ENCODE results near the gene KIAA1217. TPM values are rescaled to one million over a fixed set of nuclear protein-coding genes. Genes with fewer than 3 reads are reported as not detected.

Gene KIAA1217
- total and polyA plus RNA-seq, 9 of the 15 experiments (the other 6 are each of a cell fraction or from before 2014, with no cell fraction given), result 0.04 TPM; not detected in 8

- DNase-seq (ENCODE audit: extremely low read depth in 1 of 4, low spot score in 3 of 4), result peak in 1 of 4 experiments; percentile 23
- Histone ChIP-seq H3K4me1 (replicated peaks in 1 of 2; ENCODE audit: control insufficient read depth in 2 of 2, insufficient read depth in 2 of 2, low read length in 2 of 2) (no peaks in the 10 kb centered on the region), H3K36me3 (ENCODE audit: control insufficient read depth, insufficient read depth, low read length) (no peaks in the 10 kb centered on the region), H2AFZ (ENCODE audit: low read depth, low read length) (no peak overlapping the region), H4K20me1 (replicated peaks; ENCODE audit: control insufficient read depth, insufficient read depth, low read length) (no peaks in the 10 kb centered on the region), H3K4me3 (no peak overlapping the region), H3K9me3 (replicated peaks; ENCODE audit: control insufficient read depth, insufficient read depth, low read depth, low read length) (no peaks in the 10 kb centered on the region), H3K79me2 (ENCODE audit: control insufficient read depth, insufficient read depth, low read length) (no peaks in the 10 kb centered on the region), H3K9me1 (ENCODE audit: control insufficient read depth, insufficient read depth, low read length) (no peaks in the 10 kb centered on the region), H3K27ac (ENCODE audit: extremely low read depth, low read depth, low read length) (no peak overlapping the region), H3K27me3 (ENCODE audit: control insufficient read depth in 2 of 2, insufficient read depth in 2 of 2, low read length in 2 of 2) (peaks cover 0 to 7% of the 10 kb centered on the region in 2 experiments; a peak in 3 of 5 replicates), H3K9ac (ENCODE audit: insufficient read depth in 1 of 2, low read depth in 2 of 2, low read length in 2 of 2) (no peak overlapping the region), H3K4me2 (ENCODE audit: insufficient read depth, low read length) (no peak overlapping the region)
- ChIA-PET CTCF (ENCODE audit: low intra/inter-chr PET ratio) (no interaction called here), POLR2A (no interaction called here)
- no TSS peak for BruUV-seq (replicated peaks)
- peak; percentile 26 for FAIRE-seq
- intact Hi-C loops (cut with micrococcal nuclease), result no loop called here
- peak; percentile 39 to 58 (median 56); a peak in 5 of 6 replicates for TF ChIP-seq CTCF (IDR thresholded peaks at IDR 0.05 in 2 of 3, conservative IDR thresholded peaks at IDR 0.05 in 1 of 3; ENCODE audit: insufficient read depth in 2 of 3, low read depth in 1 of 3, low read length in 3 of 3)
- no peak for TF ChIP-seq GTF2B (IDR thresholded peaks at IDR 0.05; ENCODE audit: extremely low read depth, insufficient read length)
- peak in 1 of 2 experiments; percentile 43; a peak in 2 of 4 replicates for TF ChIP-seq RAD21 (CRISPR knock-in tag; conservative IDR thresholded peaks at IDR 0.05 in 1 of 2, IDR thresholded peaks at IDR 0.05 in 1 of 2)
- 3% methylated on average over 9 of the region's 9 CpGs for WGBS (ENCODE audit: insufficient coverage, low coverage, missing lambda C conversion rate)
- ATAC-seq, result peak; percentile 67
- in situ Hi-C loops (cut with MboI), result loop anchor here (25.0 kb wide), 1 partner anchor 1351 kb away; no protein-coding TSS in a partner anchor
Measured at GRCh38 chr10:24513155-24513554, 304.2 kb downstream of the KIAA1217 start.
